Keratinocyte (primary cell): ENCODE measurements around the gene NPS.

Experiments
- EZH2 ChIP-seq: IDR thresholded peaks from one replicate; pipeline ENCODE4 v1.6.1; 2012; ENCODE audit warnings: inconsistent platforms, mild to moderate bottlenecking, low read length, moderate library complexity
- TF ChIP-seq, protein P1 (sequence below), 3 experiments: IDR thresholded peaks in 1 of 3; conservative IDR thresholded peaks in 1 of 3; optimal IDR thresholded peaks in 1 of 3; 2 replicates in 2 of 3; 3 replicates in 1 of 3; pipeline versions ENCODE3 to v1.5.1; 2011; ENCODE audit warnings: low read length in 3 of 3, mild to moderate bottlenecking in 3 of 3, moderate library complexity in 2 of 3, control low read depth in 1 of 3, inconsistent platforms in 1 of 3; ENCODE audit not compliant: insufficient read depth in 2 of 3; ENCODE audit errors: extremely low read depth in 1 of 3

GRCh38 chr10:127524229-127524628 is 24.9 kb upstream of the NPS start:
- TF ChIP-seq, protein P1, sequence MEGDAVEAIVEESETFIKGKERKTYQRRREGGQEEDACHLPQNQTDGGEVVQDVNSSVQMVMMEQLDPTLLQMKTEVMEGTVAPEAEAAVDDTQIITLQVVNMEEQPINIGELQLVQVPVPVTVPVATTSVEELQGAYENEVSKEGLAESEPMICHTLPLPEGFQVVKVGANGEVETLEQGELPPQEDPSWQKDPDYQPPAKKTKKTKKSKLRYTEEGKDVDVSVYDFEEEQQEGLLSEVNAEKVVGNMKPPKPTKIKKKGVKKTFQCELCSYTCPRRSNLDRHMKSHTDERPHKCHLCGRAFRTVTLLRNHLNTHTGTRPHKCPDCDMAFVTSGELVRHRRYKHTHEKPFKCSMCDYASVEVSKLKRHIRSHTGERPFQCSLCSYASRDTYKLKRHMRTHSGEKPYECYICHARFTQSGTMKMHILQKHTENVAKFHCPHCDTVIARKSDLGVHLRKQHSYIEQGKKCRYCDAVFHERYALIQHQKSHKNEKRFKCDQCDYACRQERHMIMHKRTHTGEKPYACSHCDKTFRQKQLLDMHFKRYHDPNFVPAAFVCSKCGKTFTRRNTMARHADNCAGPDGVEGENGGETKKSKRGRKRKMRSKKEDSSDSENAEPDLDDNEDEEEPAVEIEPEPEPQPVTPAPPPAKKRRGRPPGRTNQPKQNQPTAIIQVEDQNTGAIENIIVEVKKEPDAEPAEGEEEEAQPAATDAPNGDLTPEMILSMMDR (optimal IDR thresholded peaks at IDR 0.05 in 1 of 3, IDR thresholded peaks at IDR 0.05 in 1 of 3, conservative IDR thresholded peaks at IDR 0.05 in 1 of 3; ENCODE audit: extremely low read depth in 1 of 3, insufficient read depth in 2 of 3, low read length in 3 of 3), result peak in 2 of 3 experiments; percentile 13
- no peak for TF ChIP-seq EZH2
